ENCODE measurements around the gene FITM1. TPM values are rescaled to one million over a fixed set of nuclear protein-coding genes. Genes with fewer than 3 reads are reported as not detected.

The FITM1 gene
- total RNA-seq, 1 experiment from 2014 or later, result 0.47 TPM

- Mint-ChIP-seq H3K27me3 (ENCODE audit: insufficient read depth, unreplicated experiment) (no peaks in the 10 kb centered on the region), H3K4me1 (ENCODE audit: insufficient read depth, unreplicated experiment) (no peaks in the 10 kb centered on the region), H3K4me3 (ENCODE audit: unreplicated experiment) (no peak overlapping the region), H3K9me3 (ENCODE audit: unreplicated experiment) (no peaks in the 10 kb centered on the region), H3K27ac (ENCODE audit: low read depth, unreplicated experiment) (no peak overlapping the region), H3K36me3 (ENCODE audit: insufficient read depth, unreplicated experiment) (peaks cover 47% of the 10 kb centered on the region)
- intact Hi-C loops (cut with micrococcal nuclease), result no loop called here
- TF ChIP-seq CTCF (IDR thresholded peaks at IDR 0.05; ENCODE audit: unreplicated experiment), result no peak
- DNase-seq (ENCODE audit: unreplicated experiment), result no peak
- no TSS peak for BruUV-seq (replicated peaks)
- ChIA-PET POLR2A (no interaction called here), CTCF (interaction anchor here (0.7 to 1.8 kb wide), 3 partner anchors 10 to 29 kb away, joined by 3 to 6 read pairs (median 4); no protein-coding TSS in a partner anchor)
Observed at GRCh38 chr14:24177041-24177825, 46.8 kb downstream of the FITM1 start.

DNA sequence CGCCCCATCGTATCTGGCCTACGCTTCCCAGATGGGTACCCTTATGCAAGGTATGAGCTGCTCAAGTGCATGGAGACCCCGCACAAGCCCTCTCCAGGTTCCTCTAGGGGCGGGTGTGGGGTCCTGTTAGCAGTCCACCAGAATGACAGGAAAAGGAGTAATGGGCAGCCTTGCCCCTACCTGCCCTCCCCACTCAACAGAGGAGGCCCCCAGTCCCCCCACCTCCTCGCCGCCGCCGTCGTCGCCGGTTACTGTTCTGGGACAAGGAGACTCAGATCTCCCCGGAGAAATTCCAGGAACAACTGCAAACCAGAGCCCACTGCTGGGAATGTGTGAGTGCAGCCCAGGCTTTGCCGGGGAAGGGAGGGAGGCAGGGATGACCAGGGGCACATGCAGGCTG, 47.4 kb downstream of the FITM1 start:
- ChIA-PET CTCF (interaction anchor here (0.9 to 1.8 kb wide), 2 partner anchors 18 to 30 kb away, joined by 4 to 6 read pairs; no protein-coding TSS in a partner anchor), POLR2A (no interaction called here)
- no TSS peak for BruUV-seq (replicated peaks)
- Mint-ChIP-seq H3K9me3 (ENCODE audit: unreplicated experiment) (no peaks in the 10 kb centered on the region), H3K4me3 (ENCODE audit: unreplicated experiment) (no peak overlapping the region), H3K4me1 (ENCODE audit: insufficient read depth, unreplicated experiment) (no peaks in the 10 kb centered on the region), H3K27ac (ENCODE audit: low read depth, unreplicated experiment) (no peak overlapping the region), H3K27me3 (ENCODE audit: insufficient read depth, unreplicated experiment) (no peaks in the 10 kb centered on the region), H3K36me3 (ENCODE audit: insufficient read depth, unreplicated experiment) (peaks cover 44% of the 10 kb centered on the region)
- DNase-seq (ENCODE audit: unreplicated experiment), result no peak
- no peak for TF ChIP-seq CTCF (IDR thresholded peaks at IDR 0.05; ENCODE audit: unreplicated experiment)
- intact Hi-C loops (cut with micrococcal nuclease), result no loop called here

DNA sequence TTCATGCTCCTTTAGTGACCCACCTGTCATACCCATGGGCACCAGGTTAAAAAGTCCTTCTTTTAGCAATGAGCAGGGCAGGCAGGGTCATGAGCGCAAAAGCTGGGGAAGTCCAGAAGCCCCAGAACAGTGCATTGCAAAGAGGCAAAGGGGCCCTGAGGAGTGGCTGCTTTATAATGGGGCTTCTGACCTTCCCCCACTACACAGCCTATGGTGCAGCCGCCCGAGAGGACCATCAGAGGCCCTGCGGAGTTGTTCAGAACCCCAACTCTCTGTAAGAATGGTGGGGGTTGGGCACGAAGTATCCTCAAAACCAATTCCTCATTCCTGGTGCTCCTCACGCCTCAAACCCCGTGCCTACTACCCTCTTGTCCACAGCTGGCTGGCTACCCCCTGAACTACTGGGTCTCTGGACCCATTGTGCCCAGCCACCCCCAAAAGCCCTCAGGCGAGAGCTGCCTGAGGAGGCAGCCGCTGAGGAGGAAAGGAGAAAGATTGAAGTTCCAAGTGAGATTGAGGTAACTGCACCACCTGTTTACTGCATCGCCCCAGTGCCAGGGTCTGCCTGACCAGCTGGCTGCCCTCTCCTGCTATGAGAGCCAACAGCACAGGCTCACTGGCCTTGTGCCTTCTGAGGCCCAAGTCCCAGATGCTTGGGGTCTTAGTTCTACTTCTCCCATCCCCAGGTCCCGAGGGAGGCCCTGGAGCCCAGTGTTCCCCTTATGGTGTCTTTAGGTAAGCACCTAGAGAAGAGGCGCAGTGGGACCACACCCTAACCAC, 48.1 kb downstream of the FITM1 start:
- TF ChIP-seq CTCF (IDR thresholded peaks at IDR 0.05; ENCODE audit: unreplicated experiment), result no peak
- Mint-ChIP-seq H3K27me3 (ENCODE audit: insufficient read depth, unreplicated experiment) (no peaks in the 10 kb centered on the region), H3K9me3 (ENCODE audit: unreplicated experiment) (no peaks in the 10 kb centered on the region), H3K4me3 (ENCODE audit: unreplicated experiment) (no peak overlapping the region), H3K4me1 (ENCODE audit: insufficient read depth, unreplicated experiment) (no peaks in the 10 kb centered on the region), H3K36me3 (ENCODE audit: insufficient read depth, unreplicated experiment) (peaks cover 48% of the 10 kb centered on the region), H3K27ac (ENCODE audit: low read depth, unreplicated experiment) (no peak overlapping the region)
- intact Hi-C loops (cut with micrococcal nuclease), result no loop called here
- POLR2A ChIA-PET, result interaction anchor here (0.6 to 2.9 kb wide), 3 partner anchors 10 to 24 kb away, joined by 3 to 8 read pairs (median 3); partner anchors contain the start of gene IPO4
- no TSS peak for BruUV-seq (replicated peaks)
- DNase-seq (ENCODE audit: unreplicated experiment), result no peak
- CTCF ChIA-PET, result interaction anchor here (0.9 to 1.8 kb wide), 4 partner anchors 10 to 31 kb away, joined by 3 to 6 read pairs (median 4); no protein-coding TSS in a partner anchor

Measured in MCF 10A (cell line).